ENCODE results near the gene MYB. TPM values are rescaled to one million over a fixed set of nuclear protein-coding genes. Genes with fewer than 3 reads are reported as not detected.

MYB gene
- total RNA-seq, 1 donor from 2014 or later, result 0.08 TPM

DNA sequence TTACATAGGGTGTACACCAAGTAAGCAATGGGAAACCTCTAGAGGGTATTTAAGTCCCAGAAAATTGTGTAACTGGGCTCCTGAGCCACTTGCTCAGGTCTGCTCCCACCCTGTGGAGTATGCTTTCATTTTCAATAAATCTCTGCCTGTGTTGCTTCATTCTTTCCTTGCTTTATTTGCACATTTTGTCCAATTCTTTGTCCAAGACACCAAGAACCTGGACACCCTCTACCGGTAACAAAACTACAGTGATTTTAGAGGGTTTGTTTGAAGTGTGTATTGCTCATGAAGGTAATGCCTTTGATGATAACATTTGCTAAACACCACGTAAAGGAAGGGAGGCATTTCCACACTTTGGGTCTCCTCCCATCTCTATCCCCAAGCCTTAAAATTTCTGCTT, 46.2 kb downstream of the MYB start:
- Histone ChIP-seq H3K36me3 (no peaks in the 10 kb centered on the region), H3K4me1 (no peaks in the 10 kb centered on the region), H3K4me3 (no peak overlapping the region), H3K27me3 (ENCODE audit: low read depth) (peaks cover 12% of the 10 kb centered on the region), H3K9me3 (replicated peaks) (no peaks in the 10 kb centered on the region), H3K27ac (replicated peaks) (no peak overlapping the region)
- intact Hi-C loops (cut with micrococcal nuclease), result no loop called here
- TF ChIP-seq, protein P1, sequence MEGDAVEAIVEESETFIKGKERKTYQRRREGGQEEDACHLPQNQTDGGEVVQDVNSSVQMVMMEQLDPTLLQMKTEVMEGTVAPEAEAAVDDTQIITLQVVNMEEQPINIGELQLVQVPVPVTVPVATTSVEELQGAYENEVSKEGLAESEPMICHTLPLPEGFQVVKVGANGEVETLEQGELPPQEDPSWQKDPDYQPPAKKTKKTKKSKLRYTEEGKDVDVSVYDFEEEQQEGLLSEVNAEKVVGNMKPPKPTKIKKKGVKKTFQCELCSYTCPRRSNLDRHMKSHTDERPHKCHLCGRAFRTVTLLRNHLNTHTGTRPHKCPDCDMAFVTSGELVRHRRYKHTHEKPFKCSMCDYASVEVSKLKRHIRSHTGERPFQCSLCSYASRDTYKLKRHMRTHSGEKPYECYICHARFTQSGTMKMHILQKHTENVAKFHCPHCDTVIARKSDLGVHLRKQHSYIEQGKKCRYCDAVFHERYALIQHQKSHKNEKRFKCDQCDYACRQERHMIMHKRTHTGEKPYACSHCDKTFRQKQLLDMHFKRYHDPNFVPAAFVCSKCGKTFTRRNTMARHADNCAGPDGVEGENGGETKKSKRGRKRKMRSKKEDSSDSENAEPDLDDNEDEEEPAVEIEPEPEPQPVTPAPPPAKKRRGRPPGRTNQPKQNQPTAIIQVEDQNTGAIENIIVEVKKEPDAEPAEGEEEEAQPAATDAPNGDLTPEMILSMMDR (IDR thresholded peaks at IDR 0.05; ENCODE audit: borderline replicate concordance), result no peak
- DNase-seq, result no peak

DNA sequence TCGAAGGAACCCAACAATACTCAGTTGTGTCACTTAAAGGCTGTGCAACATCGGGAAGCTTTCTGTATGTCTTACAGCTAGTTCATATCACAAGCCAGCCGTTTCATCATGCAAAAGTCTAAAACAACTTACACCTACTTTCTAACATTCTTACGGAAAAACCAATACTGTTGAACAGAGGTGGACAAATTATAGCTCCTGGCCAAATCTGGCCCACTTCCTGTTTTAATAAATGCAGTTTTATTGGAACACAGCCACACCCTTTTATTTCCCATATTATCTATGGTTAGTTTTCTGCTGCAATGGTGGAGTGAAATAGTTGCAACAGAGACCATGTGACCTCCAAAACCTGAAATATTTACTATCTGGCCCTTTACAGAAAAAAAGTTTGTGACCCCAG, 46.6 kb downstream of the MYB start:
- intact Hi-C loops (cut with micrococcal nuclease), result no loop called here
- TF ChIP-seq, protein P1 (IDR thresholded peaks at IDR 0.05; ENCODE audit: borderline replicate concordance), result no peak
- Histone ChIP-seq H3K4me3 (no peak overlapping the region), H3K27me3 (ENCODE audit: low read depth) (peaks cover 8% of the 10 kb centered on the region), H3K36me3 (no peaks in the 10 kb centered on the region), H3K9me3 (replicated peaks) (no peaks in the 10 kb centered on the region), H3K4me1 (no peaks in the 10 kb centered on the region), H3K27ac (replicated peaks) (no peak overlapping the region)
- DNase-seq, result no peak

DNA sequence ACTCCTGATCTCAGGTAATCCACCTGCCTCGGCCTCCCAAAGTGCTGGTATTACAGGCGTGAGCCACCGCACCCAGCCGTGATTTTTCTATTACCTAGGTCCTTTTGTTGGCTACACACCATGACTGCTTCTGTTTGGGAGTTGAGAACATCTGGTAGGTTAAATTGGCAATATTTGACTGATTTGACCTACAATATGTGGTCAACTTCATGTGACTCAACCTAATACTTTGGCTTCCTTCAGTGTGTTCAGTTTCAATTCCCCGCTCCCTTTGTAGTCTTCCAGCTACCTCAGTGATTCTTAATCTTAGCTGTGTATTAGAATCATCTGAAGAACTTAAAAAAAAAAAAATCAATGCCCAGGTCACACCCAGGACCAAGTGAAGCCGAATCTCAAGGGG, 47.4 kb downstream of the MYB start:
- intact Hi-C loops (cut with micrococcal nuclease), result no loop called here
- peaks cover 2% of the 10 kb centered on the region for H3K27me3 ChIP-seq (ENCODE audit: low read depth)
- no peak for DNase-seq
- no peaks in the 10 kb centered on the region for H3K9me3 ChIP-seq (replicated peaks)
- no peak overlapping the region for H3K27ac ChIP-seq (replicated peaks)
- TF ChIP-seq, protein P1 (IDR thresholded peaks at IDR 0.05; ENCODE audit: borderline replicate concordance), result no peak
- H3K4me1 ChIP-seq, result no peaks in the 10 kb centered on the region
- no peaks in the 10 kb centered on the region for H3K36me3 ChIP-seq
- no peak overlapping the region for H3K4me3 ChIP-seq

DNA sequence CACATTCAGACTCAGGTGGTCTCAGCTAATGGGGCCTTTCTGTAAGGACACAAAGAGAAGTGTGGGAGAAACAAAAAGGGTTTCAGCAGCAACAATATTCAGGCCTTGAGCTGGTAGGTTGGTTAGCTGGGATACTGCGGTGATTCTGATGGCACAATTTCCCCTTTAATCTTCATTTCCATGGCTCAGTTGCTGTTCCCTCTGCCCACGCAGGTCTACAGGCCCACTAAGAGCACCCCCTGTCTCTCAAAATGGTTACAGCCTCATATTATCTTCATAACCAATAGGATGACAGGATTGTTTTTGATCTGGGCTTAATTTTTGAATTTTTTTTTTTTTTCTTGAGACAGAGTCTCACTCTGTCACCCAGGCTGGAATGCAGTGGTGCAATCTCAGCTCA, 48.9 kb downstream of the MYB start:
- Histone ChIP-seq H3K4me3 (no peak overlapping the region), H3K27me3 (ENCODE audit: low read depth) (no peaks in the 10 kb centered on the region), H3K27ac (replicated peaks) (no peak overlapping the region), H3K9me3 (replicated peaks) (no peaks in the 10 kb centered on the region), H3K4me1 (no peaks in the 10 kb centered on the region), H3K36me3 (no peaks in the 10 kb centered on the region)
- TF ChIP-seq, protein P1 (IDR thresholded peaks at IDR 0.05; ENCODE audit: borderline replicate concordance), result no peak
- intact Hi-C loops (cut with micrococcal nuclease), result no loop called here
- DNase-seq, result no peak

DNA sequence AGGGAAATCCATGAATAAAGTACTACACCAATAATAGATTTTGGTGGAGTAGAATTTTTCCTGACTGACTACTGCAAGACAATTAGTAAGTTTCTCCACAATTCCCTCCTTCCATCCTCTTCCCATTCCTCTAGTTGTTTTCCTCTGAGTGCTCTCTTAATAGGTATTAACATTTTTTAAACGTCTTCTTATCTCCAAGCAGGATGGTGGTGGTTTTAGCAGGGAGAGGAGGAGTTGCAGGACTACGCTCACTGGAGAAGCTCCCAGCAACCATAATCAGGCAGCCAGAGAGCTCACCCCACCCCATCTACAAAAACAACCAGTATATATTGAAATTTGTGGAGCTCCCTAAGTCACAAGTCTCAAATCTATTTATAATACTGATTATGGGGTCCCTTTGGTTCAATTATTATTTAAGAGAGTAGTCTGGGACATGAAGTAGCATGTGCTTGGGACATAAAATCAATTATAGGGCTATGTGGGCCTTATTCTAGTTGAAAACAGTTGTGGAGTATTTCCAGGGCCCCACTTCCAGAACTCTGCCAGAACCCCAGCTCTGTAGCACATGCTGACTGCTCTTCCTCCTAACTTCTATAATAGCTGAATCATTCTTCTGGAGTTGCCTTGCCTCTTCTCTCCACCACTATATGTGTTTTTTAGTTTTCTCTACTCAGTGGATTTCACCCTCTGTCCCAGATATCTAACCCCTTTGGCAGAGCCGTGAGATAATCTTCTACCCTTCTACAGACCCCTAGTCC, 49.8 kb downstream of the MYB start:
- intact Hi-C loops (cut with micrococcal nuclease), result no loop called here
- Histone ChIP-seq H3K4me3 (no peak overlapping the region), H3K36me3 (no peaks in the 10 kb centered on the region), H3K27ac (replicated peaks) (no peak overlapping the region), H3K4me1 (no peaks in the 10 kb centered on the region), H3K9me3 (replicated peaks) (no peaks in the 10 kb centered on the region), H3K27me3 (ENCODE audit: low read depth) (no peaks in the 10 kb centered on the region)
- no peak for DNase-seq
- TF ChIP-seq, protein P1 (IDR thresholded peaks at IDR 0.05; ENCODE audit: borderline replicate concordance), result no peak

Data from left ventricle myocardium inferior (tissue), 1 donor.